Mucosa of descending colon (tissue), 3 donors: ENCODE measurements around the gene CERS6. TPM values are rescaled to one million over a fixed set of nuclear protein-coding genes. Genes with fewer than 3 reads are reported as not detected.

Source experiments
- ATAC-seq: fragments of 200-7000 bp; cut with Tn5 transposase; one replicate; pipeline ENCODE4 v1.9.1; 2020; ENCODE audit warnings: mild to moderate bottlenecking, moderate library complexity
- DNase-seq, 3 donors: peaks; one replicate each; pipeline ENCODE4 v3.0.0-alpha.2; 2020
- H3K36me3 ChIP-seq: fragments of 200-600 bp; one replicate; pipeline ENCODE4 v1.8.0; 2021; ENCODE audit warnings: low read depth, mild to moderate bottlenecking
- H3K4me1 ChIP-seq: fragments of 200-600 bp; one replicate; pipeline ENCODE4 v1.8.0; 2021; ENCODE audit warnings: low read depth, mild to moderate bottlenecking
- H3K4me3 ChIP-seq: fragments of 200-600 bp; one replicate; pipeline ENCODE4 v1.8.0; 2021; ENCODE audit warnings: mild to moderate bottlenecking
- H3K9me3 ChIP-seq: fragments of 200-600 bp; one replicate; pipeline ENCODE4 v1.8.0; 2021; ENCODE audit warnings: mild to moderate bottlenecking
- intact Hi-C, 2 donors: fragments of 100-400 bp; cut with DNase I in 1 of 2; cut with micrococcal nuclease in 1 of 2; formaldehyde crosslinking; loops; one replicate each; pipeline versions ENCODE4 v1.11.0 to v1.11.1; 2022; cut with DNase I, micrococcal nuclease
- total RNA-seq, 3 donors: library from RNA; stranded (reverse); fragmentation: NEBNext Ultra II Directional in 2 of 3; extraction: Animal tissue kit (Norgen Biotek cat#: 25700) in 2 of 3; gene quantifications; one replicate each; pipeline versions ENCODE4 v1.2.1 to v1.2.4, GENCODE V29; 2021 to 2023
- TF ChIP-seq, protein P1 (sequence below): fragments of 200-600 bp; IDR thresholded peaks from one replicate; pipeline ENCODE4 v1.8.0; 2022; ENCODE audit warnings: antibody characterized with exemption, mild to moderate bottlenecking
- donor health status: DM: no; HTN: no; CAD: no; lungs with moderate emphysema.
- donor health status: DM: no; HTN: no; CAD: no.
- donor health status: DM: no; HTN: yes; CAD: no.

CERS6 gene
- total RNA-seq, 3 donors from 2014 or later: 27.4 to 67.2 (median 65.0) TPM

DNA sequence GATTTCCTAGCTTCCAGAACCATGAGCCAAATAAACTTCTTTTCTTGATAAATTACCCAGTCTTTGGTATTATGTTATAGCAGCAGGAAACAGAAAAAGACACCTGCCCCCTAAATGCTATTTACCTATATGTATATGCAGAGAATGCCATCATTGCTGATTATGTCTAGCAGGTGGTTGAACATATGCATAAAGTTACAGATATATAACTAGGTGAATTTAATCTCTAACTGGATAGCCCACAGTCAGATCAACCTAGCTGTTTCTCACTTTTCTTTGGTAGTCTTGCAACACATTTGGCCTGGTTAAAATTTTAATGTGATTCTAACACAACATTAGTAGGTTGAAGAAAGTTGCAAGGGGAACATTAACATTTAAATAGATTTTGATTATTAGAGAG lies 7.1 kb upstream of the CERS6 start:
- intact Hi-C loops: no loop called here
- TF ChIP-seq, protein P1, sequence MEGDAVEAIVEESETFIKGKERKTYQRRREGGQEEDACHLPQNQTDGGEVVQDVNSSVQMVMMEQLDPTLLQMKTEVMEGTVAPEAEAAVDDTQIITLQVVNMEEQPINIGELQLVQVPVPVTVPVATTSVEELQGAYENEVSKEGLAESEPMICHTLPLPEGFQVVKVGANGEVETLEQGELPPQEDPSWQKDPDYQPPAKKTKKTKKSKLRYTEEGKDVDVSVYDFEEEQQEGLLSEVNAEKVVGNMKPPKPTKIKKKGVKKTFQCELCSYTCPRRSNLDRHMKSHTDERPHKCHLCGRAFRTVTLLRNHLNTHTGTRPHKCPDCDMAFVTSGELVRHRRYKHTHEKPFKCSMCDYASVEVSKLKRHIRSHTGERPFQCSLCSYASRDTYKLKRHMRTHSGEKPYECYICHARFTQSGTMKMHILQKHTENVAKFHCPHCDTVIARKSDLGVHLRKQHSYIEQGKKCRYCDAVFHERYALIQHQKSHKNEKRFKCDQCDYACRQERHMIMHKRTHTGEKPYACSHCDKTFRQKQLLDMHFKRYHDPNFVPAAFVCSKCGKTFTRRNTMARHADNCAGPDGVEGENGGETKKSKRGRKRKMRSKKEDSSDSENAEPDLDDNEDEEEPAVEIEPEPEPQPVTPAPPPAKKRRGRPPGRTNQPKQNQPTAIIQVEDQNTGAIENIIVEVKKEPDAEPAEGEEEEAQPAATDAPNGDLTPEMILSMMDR: no peak
- no peaks in the 10 kb centered on the region for H3K36me3 ChIP-seq
- no peak overlapping the region for H3K4me3 ChIP-seq
- H3K4me1 ChIP-seq: no peaks in the 10 kb centered on the region
- no peaks in the 10 kb centered on the region for H3K9me3 ChIP-seq
- ATAC-seq (no peak), DNase-seq (no peak)

DNA sequence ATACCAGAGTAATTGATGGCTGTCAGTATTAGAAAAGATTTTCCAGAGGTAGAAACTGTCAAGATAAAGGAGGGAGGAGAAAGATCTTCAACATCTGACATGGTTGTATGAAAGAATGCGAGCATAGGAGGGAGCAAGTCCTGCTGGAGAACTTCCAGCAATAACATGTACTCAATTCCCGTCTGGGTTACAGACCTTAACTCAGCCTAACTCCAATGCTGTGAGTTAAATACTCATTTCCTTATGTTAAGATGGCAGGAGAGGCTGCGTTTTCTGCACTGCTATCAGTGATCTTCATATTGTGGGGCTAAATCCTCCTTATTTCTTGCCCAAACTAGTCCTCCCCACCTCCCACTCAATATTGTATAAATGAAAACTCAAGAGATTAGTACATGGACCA lies 6.7 kb upstream of the CERS6 start:
- Histone ChIP-seq H3K36me3 (no peaks in the 10 kb centered on the region), H3K4me1 (no peaks in the 10 kb centered on the region), H3K9me3 (no peaks in the 10 kb centered on the region), H3K4me3 (no peak overlapping the region)
- intact Hi-C loops: no loop called here
- TF ChIP-seq, protein P1: no peak
- ATAC-seq (no peak), DNase-seq (no peak)

GRCh38 chr2:168450171-168450570 lies 5.9 kb upstream of the CERS6 start:
- TF ChIP-seq, protein P1: no peak
- DNase-seq: no peak
- H3K9me3 ChIP-seq: no peaks in the 10 kb centered on the region

GRCh38 chr2:168450732-168451131 lies 5.3 kb upstream of the CERS6 start:
- no peaks in the 10 kb centered on the region for H3K36me3 ChIP-seq
- peak; percentile 38 for ATAC-seq
- TF ChIP-seq, protein P1: no peak
- no peaks in the 10 kb centered on the region for H3K9me3 ChIP-seq
- no peaks in the 10 kb centered on the region for H3K4me1 ChIP-seq
- H3K4me3 ChIP-seq: no peak overlapping the region
- no peak for DNase-seq
- intact Hi-C loops: no loop called here

More at GRCh38 chr2:168450171-168450570, 5.9 kb upstream of the CERS6 start:
- intact Hi-C loops: no loop called here
- Histone ChIP-seq H3K4me3 (no peak overlapping the region), H3K4me1 (no peaks in the 10 kb centered on the region), H3K36me3 (no peaks in the 10 kb centered on the region)
- ATAC-seq: peak; percentile 31

- DNase-seq (no peak), ATAC-seq (no peak)
- Histone ChIP-seq H3K36me3 (no peaks in the 10 kb centered on the region), H3K9me3 (no peaks in the 10 kb centered on the region), H3K4me1 (no peaks in the 10 kb centered on the region), H3K4me3 (no peak overlapping the region)
- TF ChIP-seq, protein P1: no peak
- intact Hi-C loops: no loop called here
These were observed 3.3 kb upstream of the CERS6 start for GRCh38 chr2:168452781-168453180.

DNA sequence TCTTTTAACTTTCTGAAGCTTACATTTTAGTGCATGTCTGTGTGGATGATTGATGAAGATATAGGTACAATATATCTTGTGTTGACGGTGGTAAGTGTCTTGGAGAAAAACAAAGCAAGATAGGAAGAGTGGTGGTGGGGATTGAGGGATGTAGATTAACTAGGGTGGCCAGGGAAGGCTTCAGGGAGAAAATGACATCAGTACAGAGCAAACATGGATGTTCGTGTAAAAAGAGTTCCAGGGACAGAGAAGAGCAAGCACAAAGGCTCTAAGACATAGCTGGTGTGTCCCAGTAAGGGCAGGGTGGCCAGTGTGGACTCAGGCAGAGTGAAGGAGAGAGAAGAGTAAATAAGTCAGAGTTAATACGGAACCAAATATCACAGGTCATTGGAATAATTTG lies 2.7 kb upstream of the CERS6 start:
- intact Hi-C loops: no loop called here
- Histone ChIP-seq H3K4me1 (no peaks in the 10 kb centered on the region), H3K9me3 (no peaks in the 10 kb centered on the region), H3K4me3 (no peak overlapping the region), H3K36me3 (no peaks in the 10 kb centered on the region)
- TF ChIP-seq, protein P1: no peak
- no peak for ATAC-seq
- DNase-seq: no peak
